ENCODE results near the gene HMX1.

Gene HMX1

GRCh38 chr4:8843597-8843996, 28.0 kb downstream of the HMX1 start:
- no peak for TF ChIP-seq CTCF (IDR thresholded peaks at IDR 0.05; ENCODE audit: control extremely low read depth, extremely low read depth, low read depth, missing control alignments)
- POLR2A ChIA-PET, result no interaction called here

DNA sequence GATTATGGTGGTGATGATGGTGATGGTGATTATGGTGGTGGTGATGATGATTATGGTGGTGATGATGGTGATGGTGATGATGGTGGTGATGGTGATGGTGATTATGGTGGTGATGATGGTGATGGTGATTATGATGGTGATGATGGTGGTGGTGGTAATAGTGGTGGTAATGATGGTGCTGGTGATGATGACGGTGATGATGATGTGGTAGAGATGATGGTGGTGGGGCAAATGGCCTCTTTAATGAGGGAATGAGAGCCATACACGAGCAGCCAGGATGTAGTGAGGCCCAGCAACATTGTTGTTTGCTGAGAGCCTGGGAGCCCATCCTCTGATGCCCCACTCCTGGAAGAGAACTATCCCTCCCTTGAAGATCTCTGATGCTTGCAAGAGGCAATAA, 29.0 kb downstream of the HMX1 start:
- DNase-seq (ENCODE audit: extremely low spot score), result no peak
- POLR2A ChIA-PET, result no interaction called here
- TF ChIP-seq CTCF (IDR thresholded peaks at IDR 0.05; ENCODE audit: control extremely low read depth, extremely low read depth, low read depth, missing control alignments), result no peak
- CTCF ChIA-PET, result no interaction called here

More at GRCh38 chr4:8843597-8843996, 28.0 kb downstream of the HMX1 start:
- no peak for DNase-seq (ENCODE audit: extremely low spot score)
- CTCF ChIA-PET, result no interaction called here

- no peak for TF ChIP-seq CTCF (IDR thresholded peaks at IDR 0.05; ENCODE audit: control extremely low read depth, extremely low read depth, low read depth, missing control alignments)
- DNase-seq (ENCODE audit: extremely low spot score), result no peak
- ChIA-PET CTCF (no interaction called here), POLR2A (no interaction called here)
These were observed 29.9 kb downstream of the HMX1 start for GRCh38 chr4:8841678-8842268.

- TF ChIP-seq CTCF (IDR thresholded peaks at IDR 0.05; ENCODE audit: control extremely low read depth, extremely low read depth, low read depth, missing control alignments), result no peak
- CTCF ChIA-PET, result no interaction called here
- POLR2A ChIA-PET, result no interaction called here
- no peak for DNase-seq (ENCODE audit: extremely low spot score)
These were observed 30.7 kb downstream of the HMX1 start for GRCh38 chr4:8840816-8841455.

DNA sequence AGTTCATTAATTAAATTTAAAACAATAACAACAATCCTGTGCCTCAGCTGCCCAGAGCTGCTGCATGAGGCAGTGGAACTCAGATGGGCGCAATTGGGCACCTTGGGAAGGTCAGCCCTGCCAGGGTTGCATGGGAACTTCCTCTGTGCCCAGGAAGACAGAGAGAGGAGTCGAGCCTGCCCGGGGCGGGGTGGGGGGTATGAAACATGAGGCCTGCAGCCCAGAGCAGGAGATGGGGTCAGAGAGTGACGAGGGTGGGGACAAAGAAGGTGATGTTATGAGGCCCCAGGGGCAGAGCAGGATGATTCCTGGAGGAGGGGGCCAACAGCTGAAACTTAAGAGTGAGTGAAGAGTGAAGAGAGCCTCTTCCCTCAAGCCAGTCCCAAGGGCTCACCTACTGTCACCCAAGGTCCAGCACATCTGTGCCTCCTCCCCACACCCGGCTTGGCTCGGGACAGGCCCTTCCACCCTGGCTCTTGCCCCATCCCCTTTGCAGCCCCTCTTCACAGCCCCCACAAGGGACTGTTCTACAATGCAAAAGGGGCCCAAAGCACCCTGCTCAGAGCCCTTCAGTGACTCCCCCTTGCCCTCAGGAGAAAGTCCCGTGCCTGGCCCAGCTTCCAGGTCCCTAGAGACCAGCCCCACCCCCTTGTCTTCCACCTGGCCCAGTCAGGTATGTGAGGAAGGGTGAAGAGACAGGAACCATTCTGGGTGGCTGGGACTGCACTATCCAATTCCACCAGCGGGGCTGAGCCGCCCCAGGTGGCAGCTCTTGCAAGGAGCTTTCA, 31.4 kb downstream of the HMX1 start:
- TF ChIP-seq CTCF (IDR thresholded peaks at IDR 0.05; ENCODE audit: control extremely low read depth, extremely low read depth, low read depth, missing control alignments), result no peak
- POLR2A ChIA-PET, result no interaction called here
- CTCF ChIA-PET, result no interaction called here
- no peak for DNase-seq (ENCODE audit: extremely low spot score)

- no peak for DNase-seq (ENCODE audit: extremely low spot score)
- no peak for TF ChIP-seq CTCF (IDR thresholded peaks at IDR 0.05; ENCODE audit: control extremely low read depth, extremely low read depth, low read depth, missing control alignments)
- CTCF ChIA-PET, result no interaction called here
- POLR2A ChIA-PET, result no interaction called here
These were observed 32.6 kb downstream of the HMX1 start for GRCh38 chr4:8838961-8839431.
